ENCODE data around the gene MED10. TPM values are rescaled to one million over a fixed set of nuclear protein-coding genes. Genes with fewer than 3 reads are reported as not detected.

Gene MED10
- polyA plus RNA-seq, 1 of the 3 experiments (the other 2 are of a cell fraction), result 75.9 TPM

- TF ChIP-seq YY1 (IDR thresholded peaks at IDR 0.05; ENCODE audit: low read depth), result no peak
- no peak for TF ChIP-seq IRF3 (IDR thresholded peaks at IDR 0.05; ENCODE audit: low read depth, low read length)
- TF ChIP-seq FOXM1 (IDR thresholded peaks at IDR 0.05; ENCODE audit: low read depth), result no peak
- TF ChIP-seq USF1 (IDR thresholded peaks at IDR 0.05; ENCODE audit: borderline replicate concordance, low read depth), result no peak
- TF ChIP-seq MEF2A (IDR thresholded peaks at IDR 0.05; ENCODE audit: borderline replicate concordance, low read depth), result no peak
- no peak for TF ChIP-seq RFX5 (IDR thresholded peaks at IDR 0.05; ENCODE audit: low read length)
- TF ChIP-seq FOXJ3 (CRISPR knock-in tag; IDR thresholded peaks at IDR 0.05), result no peak
- TF ChIP-seq PBX3 (IDR thresholded peaks at IDR 0.05), result no peak
- TF ChIP-seq FOSL2 (IDR thresholded peaks at IDR 0.05; ENCODE audit: borderline replicate concordance, low read depth), result no peak
- no peak for TF ChIP-seq NRF1 (IDR thresholded peaks at IDR 0.05; ENCODE audit: low read depth, low read length)
- no peak for TF ChIP-seq MXI1 (IDR thresholded peaks at IDR 0.05; ENCODE audit: low read depth, low read length)
- TF ChIP-seq SMC3 (IDR thresholded peaks at IDR 0.05; ENCODE audit: low read depth, low read length), result no peak
- TF ChIP-seq CHD2 (IDR thresholded peaks at IDR 0.05; ENCODE audit: low read length, partially characterized antibody), result no peak
- TF ChIP-seq ELF1 (IDR thresholded peaks at IDR 0.05), result no peak
- no peak for TF ChIP-seq ZBTB33 (IDR thresholded peaks at IDR 0.05; ENCODE audit: borderline replicate concordance, low read depth)
- 25% methylated on average over 4 of the region's 4 CpGs for WGBS (ENCODE audit: low lambda C conversion rate)
- Histone ChIP-seq H3K9me2 (no peaks in the 10 kb centered on the region), H3K4me3 (ENCODE audit: low read depth in 2 of 2, low read length in 1 of 2) (no peak overlapping the region), H3K9me3 (no peaks in the 10 kb centered on the region), H3K79me2 (ENCODE audit: insufficient read depth) (no peaks in the 10 kb centered on the region), H3K27ac (ENCODE audit: low read depth in 2 of 2, low read length in 1 of 2) (no peak overlapping the region), H3K4me1 (ENCODE audit: control insufficient read depth in 1 of 2, insufficient read depth in 2 of 2, low read depth in 1 of 2, low read length in 1 of 2) (no peaks in the 10 kb centered on the region; a peak in 1 of 4 replicates), H2AFZ (ENCODE audit: low read depth) (no peak overlapping the region), H3K36me3 (replicated peaks in 1 of 2; ENCODE audit: control insufficient read depth in 1 of 2, insufficient read depth in 2 of 2, low read length in 1 of 2) (no peaks in the 10 kb centered on the region), H3F3A (replicated peaks; ENCODE audit: insufficient read depth) (no peaks in the 10 kb centered on the region), H3K9ac (no peak overlapping the region), H3K27me3 (ENCODE audit: insufficient read depth) (no peaks in the 10 kb centered on the region), H3K4me2 (no peak overlapping the region), H4K20me1 (ENCODE audit: insufficient read depth) (no peaks in the 10 kb centered on the region)
- ChIA-PET POLR2A (no interaction called here), CTCF (interaction anchor here (0.8 kb wide), 1 partner anchor 46 kb away, joined by 3 read pairs; no protein-coding TSS in a partner anchor)
- no peak for DNase-seq
Observed at GRCh38 chr5:6427694-6428093, 49.3 kb upstream of the MED10 start.

Measured in SK-N-SH (cell line).